ENCODE measurements around the gene STK32B. TPM values are rescaled to one million over a fixed set of nuclear protein-coding genes. Genes with fewer than 3 reads are reported as not detected.
A peak's percentile ranks its signal among the peaks of the same experiment; 100 is the strongest.

STK32B gene
- total RNA-seq, 2 donors from 2014 or later, result 0.09 to 7.3 TPM

- DNase-seq (ENCODE audit: low spot score), result peak; percentile 43
- no peaks in the 10 kb centered on the region for H3K9me3 ChIP-seq
- intact Hi-C loops (cut with DNase I), result loop anchor here (10.0 kb wide), 1 partner anchor 764 kb away; no protein-coding TSS in a partner anchor
- no peaks in the 10 kb centered on the region for H3K36me3 ChIP-seq
- TF ChIP-seq POLR2AphosphoS5 (IDR thresholded peaks at IDR 0.05) (no peak), CTCF (IDR thresholded peaks at IDR 0.05) (peak in 3 of 4 experiments; percentile 51 to 68 (median 61)), POLR2A (IDR thresholded peaks at IDR 0.05) (no peak)
- no peak overlapping the region for H3K27ac ChIP-seq
- peaks cover 5% of the 10 kb centered on the region for H3K4me1 ChIP-seq (replicated peaks)
- H3K4me3 ChIP-seq, result peak overlapping the region; percentile 27 to 35
- no peaks in the 10 kb centered on the region for H3K27me3 ChIP-seq (replicated peaks; ENCODE audit: insufficient read depth)
- WGBS, result 1% methylated on average over 36 of the region's 36 CpGs
Observed at GRCh38 chr4:5050520-5051277, 581 bp upstream of the STK32B start.

DNA sequence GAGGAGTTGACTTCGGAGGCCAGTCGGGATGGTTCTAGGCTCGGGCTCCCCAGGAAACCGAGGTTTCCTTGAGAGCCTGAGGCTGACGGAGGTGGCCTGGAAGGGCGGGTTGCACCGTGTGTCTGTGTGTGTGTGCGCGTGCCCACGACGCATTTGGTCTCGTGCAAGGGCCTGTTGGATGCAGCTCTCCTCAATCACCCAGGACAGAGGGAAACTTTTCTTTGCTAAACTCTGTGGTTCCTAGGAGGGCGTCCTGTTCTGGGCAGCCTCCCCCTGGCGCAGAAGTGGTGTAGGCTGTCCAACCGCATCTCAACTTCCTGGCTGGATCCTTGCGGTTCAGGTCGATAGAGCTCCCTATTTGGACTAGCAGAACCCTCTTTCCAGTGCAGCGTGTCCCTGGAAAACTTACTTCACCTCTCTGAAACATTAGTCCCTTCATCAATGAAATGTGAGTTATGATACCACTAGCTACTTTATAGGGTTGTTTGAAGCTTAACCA is 973 bp downstream of the STK32B start:
- H3K36me3 ChIP-seq, result no peaks in the 10 kb centered on the region
- H3K27ac ChIP-seq, result no peak overlapping the region
- no peak for DNase-seq (ENCODE audit: low spot score)
- H3K9me3 ChIP-seq, result no peaks in the 10 kb centered on the region
- TF ChIP-seq POLR2A (IDR thresholded peaks at IDR 0.05) (no peak), CTCF (IDR thresholded peaks at IDR 0.05) (no peak), POLR2AphosphoS5 (IDR thresholded peaks at IDR 0.05) (no peak)
- peaks cover 5% of the 10 kb centered on the region for H3K4me1 ChIP-seq (replicated peaks)
- intact Hi-C loops (cut with DNase I), result loop anchor here (10.0 kb wide), 1 partner anchor 763 kb away; no protein-coding TSS in a partner anchor
- H3K27me3 ChIP-seq (replicated peaks; ENCODE audit: insufficient read depth), result no peaks in the 10 kb centered on the region
- WGBS, result 25% methylated on average over 18 of the region's 18 CpGs
- peak overlapping the region in 1 of 2 donors; percentile 35 for H3K4me3 ChIP-seq

DNA sequence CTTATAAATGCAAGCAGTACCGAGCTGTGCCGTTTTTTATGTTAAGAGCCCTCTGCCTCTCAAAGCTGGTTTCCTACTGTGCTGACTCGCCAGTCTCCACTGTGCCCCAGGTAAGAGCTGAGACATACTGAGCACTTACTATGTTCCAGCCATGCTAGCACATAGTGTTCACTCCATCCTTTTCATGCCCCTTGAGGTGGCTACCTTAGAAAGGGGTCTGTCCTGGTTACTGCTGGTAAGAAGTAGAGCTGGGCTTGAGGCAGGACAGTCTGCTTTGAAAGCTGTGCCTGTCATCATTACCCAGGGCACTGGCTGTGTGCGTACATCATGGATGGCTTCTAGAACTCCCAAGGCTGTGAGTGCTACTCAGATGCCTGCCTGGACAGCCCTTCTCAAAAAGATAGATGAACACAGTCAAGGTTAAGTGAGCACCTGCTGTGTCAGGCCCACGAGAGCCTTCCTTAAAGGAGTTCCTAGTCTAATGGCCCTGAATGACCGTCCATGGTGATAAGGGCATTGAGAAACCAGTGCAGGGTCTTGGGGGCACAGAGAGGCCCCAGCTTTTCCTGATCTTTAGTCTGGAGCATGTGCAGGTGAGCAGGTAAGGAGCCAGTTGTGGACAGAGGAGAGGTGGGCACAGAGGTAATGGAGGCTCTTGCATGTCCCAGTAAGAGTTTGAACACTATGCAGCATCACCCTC is 1.6 kb downstream of the STK32B start:
- no peaks in the 10 kb centered on the region for H3K9me3 ChIP-seq
- H3K27ac ChIP-seq, result no peak overlapping the region
- 80% methylated on average over 6 of the region's 6 CpGs for WGBS
- peaks cover 5% of the 10 kb centered on the region for H3K4me1 ChIP-seq (replicated peaks)
- H3K4me3 ChIP-seq, result no peak overlapping the region
- H3K36me3 ChIP-seq, result no peaks in the 10 kb centered on the region
- intact Hi-C loops (cut with DNase I), result loop anchor here (10.0 kb wide), 1 partner anchor 762 kb away; no protein-coding TSS in a partner anchor
- H3K27me3 ChIP-seq (replicated peaks; ENCODE audit: insufficient read depth), result no peaks in the 10 kb centered on the region
- TF ChIP-seq POLR2A (IDR thresholded peaks at IDR 0.05) (no peak), CTCF (IDR thresholded peaks at IDR 0.05) (no peak), POLR2AphosphoS5 (IDR thresholded peaks at IDR 0.05) (no peak)
- no peak for DNase-seq (ENCODE audit: low spot score)

GRCh38 chr4:5054532-5054931 is 3.3 kb downstream of the STK32B start:
- Histone ChIP-seq H3K36me3 (no peaks in the 10 kb centered on the region), H3K4me1 (replicated peaks) (peaks cover 5% of the 10 kb centered on the region), H3K27ac (no peak overlapping the region), H3K27me3 (replicated peaks; ENCODE audit: insufficient read depth) (no peaks in the 10 kb centered on the region), H3K4me3 (no peak overlapping the region), H3K9me3 (no peaks in the 10 kb centered on the region)
- DNase-seq (ENCODE audit: low spot score), result no peak
- intact Hi-C loops (cut with DNase I), result loop anchor here (10.0 kb wide), 1 partner anchor 760 kb away; no protein-coding TSS in a partner anchor
- no peak for TF ChIP-seq CTCF (IDR thresholded peaks at IDR 0.05)
- no peak for TF ChIP-seq POLR2A (IDR thresholded peaks at IDR 0.05)
- TF ChIP-seq POLR2AphosphoS5 (IDR thresholded peaks at IDR 0.05), result no peak
- 52% methylated on average over 5 of the region's 5 CpGs for WGBS
